Stimulated activated CD4-positive, alpha-beta T cell treated with anti-CD3 and anti-CD28 coated beads, Interleukin-4, amount 100 ng/mL, for 1 hour (primary cell): ENCODE measurements around the gene TTN.
"Not testable (repeated sequence)": the region's sequence is repeated elsewhere in the genome, so short reads cannot be mapped to it uniquely, and the experiment has no call there.

Source experiments
- DNase-seq: peaks from one replicate; pipeline ENCODE4 v3.0.0-alpha.2; 2020

Gene TTN

DNA sequence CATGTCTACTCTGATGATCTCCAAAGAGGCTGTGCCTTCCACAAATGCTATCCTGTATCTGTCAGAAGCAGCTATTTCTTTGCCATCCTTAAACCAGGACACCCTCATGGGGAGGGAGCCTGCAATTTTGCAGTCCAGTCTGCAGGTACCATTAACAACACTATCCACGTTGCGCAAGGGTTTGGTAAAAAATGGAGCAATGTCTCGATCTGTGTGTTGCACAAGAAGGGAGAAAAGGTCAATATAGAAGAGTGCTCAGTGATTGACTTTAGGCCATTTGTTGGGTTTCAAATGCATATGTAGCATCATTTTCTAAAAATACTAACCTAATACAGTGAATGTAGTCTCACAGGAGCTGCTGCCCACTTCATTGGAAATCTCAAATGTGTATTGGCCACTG lies 74.3 kb downstream of the TTN start:
- DNase-seq = no peak

DNA sequence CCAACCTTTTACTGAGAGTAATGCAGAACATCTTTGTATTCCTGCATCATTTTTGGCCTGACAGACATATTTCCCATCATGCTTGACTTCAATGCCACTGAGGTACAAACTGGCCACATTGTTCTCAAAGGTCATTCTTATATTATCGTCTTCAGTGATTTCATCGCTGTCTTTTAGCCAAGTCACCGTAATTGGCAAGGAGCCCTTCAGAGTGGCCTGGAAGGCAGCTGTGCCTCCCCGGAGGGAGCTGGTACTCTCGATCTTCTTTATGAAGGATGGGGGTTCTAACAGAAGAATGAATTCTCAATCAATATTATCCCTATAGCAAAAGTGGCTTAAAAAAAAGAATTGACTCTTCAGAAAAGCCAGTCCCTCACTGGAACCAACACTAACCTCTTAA lies 75.9 kb downstream of the TTN start:
- DNase-seq = no peak

DNA sequence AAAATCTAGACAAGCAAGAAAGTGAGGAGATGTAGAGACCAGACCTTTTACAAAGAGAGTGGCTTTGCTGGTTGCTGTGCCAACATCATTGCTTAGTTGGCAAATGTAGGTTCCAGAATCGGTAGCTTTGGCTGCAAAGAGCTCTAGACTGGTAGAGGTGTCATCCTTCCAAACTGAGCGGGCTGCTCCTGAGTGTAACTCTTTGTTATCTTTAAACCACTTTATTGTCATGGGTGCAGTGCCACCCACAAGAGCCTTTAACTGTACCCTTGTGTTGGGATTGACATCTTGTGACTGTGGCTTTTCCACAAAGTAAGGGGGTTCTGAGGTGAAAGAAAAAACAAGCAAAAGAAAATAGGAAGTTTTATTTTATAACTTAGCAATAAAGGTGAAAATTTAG lies 77.2 kb downstream of the TTN start:
- no peak for DNase-seq

DNA sequence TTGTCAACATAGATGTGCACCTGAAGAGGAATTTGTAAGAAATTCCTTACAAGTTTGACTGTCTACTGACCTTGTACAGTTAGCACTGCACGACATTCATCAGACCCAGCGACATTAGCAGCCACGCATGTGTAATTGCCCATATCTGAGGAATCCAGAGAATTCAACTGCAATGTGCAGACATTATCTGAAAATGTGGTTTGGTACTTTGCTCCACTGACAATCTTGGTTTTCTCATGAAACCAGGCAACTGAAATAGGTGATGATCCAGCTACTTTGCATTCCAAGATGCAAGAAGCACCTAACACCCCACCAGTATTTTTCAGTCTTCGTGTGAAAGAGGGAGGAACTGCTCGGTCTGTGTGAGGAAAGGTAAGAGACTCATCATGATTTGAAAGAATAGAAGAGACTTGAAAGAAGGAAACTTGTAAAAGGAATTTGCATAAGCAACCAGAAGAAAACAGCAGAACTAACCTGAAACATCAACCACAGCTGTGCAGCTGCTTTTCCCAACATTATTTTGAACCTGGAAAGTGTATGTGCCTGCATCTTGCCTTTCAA lies 83.4 kb downstream of the TTN start:
- no peak for DNase-seq

DNA sequence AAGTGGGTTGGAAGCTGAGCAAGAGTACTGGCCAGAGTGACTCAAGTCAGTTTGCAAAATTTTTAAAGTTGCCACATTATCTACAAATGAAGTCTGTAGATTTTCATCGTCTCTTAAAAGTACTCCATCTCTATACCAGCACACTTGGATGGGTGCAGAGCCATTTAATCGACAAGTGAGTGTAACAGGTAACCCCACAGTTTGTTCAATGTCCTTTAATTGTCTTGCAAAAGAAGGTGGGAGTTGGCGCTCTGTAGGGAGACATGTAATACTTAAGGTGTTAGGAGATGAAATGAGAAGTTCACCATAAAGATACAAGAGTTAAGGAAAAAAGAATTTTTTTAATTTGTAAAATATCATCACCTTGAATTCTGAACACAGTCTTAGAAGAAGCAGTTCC lies 84.9 kb downstream of the TTN start:
- no peak for DNase-seq

DNA sequence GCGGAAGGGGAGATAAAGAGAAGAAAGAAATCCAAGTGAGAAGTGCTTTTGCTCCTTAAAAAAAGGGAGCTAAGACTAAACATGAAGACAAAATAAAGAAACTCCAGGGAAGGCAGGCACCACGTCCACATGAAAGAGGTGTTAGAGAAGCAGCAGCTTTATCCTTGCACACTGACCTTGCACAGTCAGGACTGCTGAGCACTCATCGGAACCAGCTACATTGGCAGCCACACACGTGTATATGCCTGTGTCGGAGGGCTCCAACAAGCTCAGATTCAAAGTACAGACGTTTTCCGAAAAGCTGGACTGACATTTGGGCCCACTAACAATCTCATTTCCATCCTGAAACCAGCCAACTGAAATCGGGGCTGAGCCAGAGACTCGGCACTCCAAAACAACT lies 88.2 kb downstream of the TTN start:
- DNase-seq = no peak

DNA sequence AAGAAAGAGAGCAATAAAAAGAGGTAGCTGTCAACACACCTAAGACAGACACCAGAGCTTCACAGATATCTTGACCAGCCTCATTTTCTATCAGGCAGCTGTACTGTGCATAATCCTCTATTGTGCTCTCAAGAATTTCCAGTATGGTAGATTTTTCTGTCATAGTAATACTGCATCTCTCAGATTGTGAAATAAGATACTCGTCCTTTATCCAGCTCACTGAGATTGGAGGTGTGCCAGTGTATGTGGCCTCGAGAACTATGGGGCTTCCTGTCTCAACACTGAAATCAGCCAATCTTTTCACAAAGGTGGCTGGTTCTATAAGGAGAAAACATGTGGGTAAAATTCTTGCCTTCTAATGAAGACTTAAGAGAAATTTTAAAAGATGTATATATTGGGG lies 88.9 kb downstream of the TTN start:
- no peak for DNase-seq

DNA sequence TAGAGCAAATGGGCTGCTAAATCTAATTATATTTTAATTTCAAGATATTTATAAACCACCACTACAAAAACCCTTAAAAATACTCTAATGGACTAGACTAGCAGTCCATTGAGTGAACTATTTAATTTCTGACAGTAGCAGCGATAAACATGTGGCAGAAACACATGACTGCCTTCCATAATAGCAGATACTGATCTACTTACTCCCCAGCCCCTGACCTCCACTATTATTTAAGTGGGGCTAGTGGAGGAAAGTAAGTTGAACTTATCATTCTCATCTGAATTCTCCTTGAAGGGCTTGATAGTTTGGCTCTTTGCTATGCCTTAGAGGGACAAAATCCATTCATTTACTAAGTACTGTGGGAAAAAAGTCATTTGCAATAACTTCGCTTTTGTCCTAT lies 90.8 kb downstream of the TTN start:
- DNase-seq = no peak

DNA sequence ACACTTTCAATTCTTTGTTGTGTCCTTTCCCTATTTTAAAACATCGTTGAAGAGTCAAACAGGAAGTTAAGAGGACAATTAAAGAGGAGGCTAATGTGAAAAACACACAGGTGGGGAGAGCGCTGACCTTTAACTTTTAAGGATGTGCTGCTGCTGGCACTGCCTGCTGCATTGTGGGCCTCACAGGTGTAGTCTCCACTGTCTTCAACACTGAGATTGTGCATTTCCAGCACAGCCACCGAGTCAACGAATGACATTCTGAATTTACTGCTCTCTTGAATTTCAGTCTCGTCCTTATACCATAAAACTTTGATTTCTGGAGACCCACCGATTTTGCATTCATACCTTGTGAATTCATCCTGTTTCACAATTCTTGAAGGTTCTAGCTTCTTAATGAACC lies 91.9 kb downstream of the TTN start:
- DNase-seq = no peak

DNA sequence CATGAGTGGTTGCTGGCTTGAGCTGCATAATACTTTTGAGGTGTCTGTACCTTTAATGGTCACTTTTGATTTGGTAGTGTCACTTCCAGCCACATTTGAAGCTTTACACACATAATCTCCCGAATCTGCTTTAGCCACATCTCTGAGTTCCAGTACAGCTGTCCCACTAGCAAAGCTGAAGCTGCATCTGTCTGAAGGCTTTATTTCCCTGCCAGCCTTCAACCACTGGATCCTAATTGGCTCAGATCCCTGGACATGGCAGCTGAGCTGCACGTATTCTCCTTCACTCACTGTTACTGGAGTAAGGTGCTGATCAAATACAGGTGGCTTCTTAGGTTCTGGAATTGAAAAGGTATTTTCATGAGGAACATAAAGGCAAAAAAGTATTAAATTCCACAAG lies 99.7 kb downstream of the TTN start:
- no peak for DNase-seq

DNA sequence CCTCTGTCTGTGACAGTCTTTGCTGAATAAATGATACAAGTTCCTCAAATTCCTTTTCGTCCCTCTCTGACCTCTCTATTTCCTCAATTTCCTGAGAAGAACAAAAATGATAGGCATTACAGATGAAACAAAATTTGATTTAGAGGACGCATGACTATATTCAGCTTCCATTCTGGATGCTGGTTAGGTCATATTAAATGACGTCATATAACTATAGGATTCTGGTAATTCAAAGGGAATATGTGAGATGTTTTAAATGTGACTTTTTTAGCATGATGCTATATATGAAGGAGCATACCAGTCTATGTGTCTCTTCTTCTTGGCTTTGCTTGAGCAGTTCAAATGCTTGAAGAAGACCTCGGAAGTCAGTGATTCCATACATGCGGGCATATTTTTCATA lies 102.3 kb downstream of the TTN start:
- no peak for DNase-seq

DNA sequence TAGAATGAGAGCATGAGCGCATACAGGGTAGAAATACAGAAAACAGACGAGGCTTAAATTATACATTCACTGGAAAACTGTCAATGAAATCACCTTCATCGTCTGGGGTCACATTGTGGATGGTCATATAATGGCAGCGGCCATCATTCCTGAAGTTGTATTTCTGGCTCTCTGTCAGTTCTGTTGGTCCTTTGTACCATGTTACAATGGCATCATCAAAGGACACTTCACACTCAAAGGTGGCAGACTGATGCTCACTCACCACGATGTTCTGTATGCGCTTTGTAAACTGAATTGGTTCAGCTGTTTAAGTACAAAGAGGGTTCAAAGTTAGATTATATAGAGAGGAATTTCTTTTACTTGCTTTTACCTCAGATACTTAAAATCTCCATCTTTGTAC lies 104.9 kb downstream of the TTN start:
- DNase-seq = no peak

DNA sequence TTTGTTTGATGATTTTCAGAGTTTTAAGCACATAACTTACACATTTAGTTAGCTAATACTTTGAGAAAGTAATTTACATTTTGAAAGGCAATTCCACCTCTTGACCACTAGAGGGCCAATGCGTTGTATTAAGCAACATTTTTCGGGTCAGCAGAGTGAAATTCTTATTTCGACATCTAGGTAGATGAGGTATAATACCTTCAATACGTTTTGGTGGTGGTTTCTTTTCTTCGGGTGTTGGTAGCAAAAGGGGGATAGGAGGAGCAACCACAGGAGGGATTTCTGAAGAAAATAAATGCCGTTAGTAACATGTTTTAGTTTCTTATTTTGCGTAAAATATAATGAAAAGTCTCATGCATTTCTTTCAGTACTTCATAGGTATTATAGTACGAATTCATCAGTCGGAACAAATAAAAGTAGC lies 106.3 kb downstream of the TTN start:
- DNase-seq = no peak

DNA sequence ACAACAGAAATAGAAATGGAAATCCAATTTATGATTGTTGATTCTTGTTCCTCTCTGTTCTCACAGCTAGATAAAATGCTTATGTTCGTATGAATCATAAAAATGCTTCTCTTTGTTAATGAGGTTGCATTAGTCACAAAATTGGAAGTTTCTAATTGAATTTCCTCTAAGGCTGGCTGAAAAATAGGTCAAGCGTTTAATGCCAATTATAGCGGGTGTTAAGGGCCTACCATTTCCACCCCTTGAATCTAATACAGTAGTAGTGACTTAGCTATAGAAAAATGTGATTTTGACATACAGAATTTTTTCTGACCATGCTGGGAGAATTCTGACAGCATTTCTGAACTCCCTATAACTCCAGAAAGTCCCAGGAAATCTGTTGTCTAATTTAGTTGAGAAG lies 107.1 kb downstream of the TTN start:
- no peak for DNase-seq

DNA sequence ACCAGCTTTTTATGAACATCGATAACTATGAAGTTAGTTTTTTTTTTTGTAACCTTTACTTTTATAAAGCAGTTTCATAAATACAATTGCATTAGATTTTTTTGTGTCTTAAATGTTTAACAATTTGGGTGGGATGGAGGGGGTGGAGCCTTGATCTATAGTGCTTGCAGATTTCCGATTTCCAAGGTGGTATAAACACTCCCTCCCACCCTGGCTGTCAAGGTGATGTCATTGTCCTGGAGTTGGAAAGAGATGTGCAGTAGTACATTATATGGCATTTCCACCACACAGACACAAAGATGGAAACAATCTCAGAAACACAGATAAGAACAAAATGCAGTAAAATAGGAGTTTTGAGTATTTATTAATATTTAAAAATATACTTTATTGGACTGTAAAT lies 114.4 kb downstream of the TTN start:
- no peak for DNase-seq

DNA sequence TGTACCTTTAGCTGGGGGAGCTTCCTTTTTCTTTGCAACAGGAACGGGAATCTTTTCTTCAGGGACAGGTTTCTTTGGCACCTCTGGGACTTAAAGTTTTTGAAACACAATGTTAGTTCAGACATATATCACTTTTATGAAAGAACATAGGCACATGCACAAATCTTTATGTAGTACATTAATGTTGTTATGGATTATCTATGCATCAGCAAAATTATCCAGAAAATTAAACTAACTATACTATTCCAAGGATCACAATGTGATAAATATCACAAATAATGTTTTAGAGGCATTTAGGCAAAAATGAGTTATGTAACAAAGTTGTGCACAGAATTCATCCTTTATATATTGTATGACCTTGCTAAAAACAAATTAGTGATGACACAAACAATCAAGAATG lies 117.4 kb downstream of the TTN start:
- no peak for DNase-seq

DNA sequence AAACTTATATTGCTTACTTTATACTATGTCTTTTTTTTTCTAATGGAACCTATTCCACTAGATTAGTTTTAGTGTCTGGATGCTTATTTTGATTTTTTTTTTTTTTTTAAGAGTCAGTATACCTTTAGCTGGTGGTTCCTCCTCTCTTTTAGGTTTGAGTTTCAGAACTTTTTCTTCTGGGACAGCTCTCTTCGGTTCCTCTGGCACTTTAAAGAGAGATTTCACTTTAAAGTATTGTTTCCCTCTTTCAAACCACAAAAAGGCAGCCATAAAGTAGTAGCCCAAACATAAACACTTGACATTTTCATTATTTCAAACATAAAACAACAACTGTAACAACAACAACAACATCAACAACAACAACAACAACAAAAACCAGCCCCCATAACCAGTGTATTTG lies 123.3 kb downstream of the TTN start:
- no peak for DNase-seq

DNA sequence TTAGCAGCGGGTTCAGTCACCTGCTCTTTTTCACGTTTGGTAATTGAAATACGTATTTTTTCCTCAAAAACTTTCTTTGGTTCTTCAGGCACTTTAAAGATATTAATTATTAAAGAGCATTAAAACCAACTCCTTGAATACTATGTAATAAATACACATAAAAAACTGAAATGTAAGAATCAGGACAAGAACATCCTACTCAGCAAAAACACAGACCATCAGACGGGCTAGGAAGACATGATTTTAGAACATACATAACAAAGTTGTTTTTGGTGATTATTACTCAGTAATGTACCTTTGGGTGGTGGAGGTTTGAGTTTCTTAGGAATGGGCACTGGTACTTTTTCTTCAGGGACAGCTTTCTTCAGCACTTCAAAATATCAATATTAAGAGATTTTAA lies 126.1 kb downstream of the TTN start:
- DNase-seq = no peak

DNA sequence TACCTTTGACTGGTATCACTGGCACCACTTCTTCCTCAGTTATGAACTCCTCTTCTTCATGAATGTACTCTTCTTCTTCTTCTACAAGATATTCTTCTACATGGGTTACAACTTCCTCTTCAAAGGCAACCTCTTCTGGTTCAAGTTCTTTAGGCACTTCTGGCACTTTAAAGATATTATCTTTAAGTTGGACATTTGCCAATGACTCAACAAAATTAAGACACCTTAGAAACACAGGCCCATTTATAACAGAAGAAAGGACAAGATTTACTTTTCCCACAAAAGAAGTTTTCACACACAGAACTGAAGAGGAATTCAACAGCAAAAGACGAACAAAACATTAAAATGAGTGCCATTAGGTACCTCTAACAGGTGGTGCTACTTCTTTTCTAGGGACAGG lies 127.3 kb downstream of the TTN start:
- DNase-seq = no peak

DNA sequence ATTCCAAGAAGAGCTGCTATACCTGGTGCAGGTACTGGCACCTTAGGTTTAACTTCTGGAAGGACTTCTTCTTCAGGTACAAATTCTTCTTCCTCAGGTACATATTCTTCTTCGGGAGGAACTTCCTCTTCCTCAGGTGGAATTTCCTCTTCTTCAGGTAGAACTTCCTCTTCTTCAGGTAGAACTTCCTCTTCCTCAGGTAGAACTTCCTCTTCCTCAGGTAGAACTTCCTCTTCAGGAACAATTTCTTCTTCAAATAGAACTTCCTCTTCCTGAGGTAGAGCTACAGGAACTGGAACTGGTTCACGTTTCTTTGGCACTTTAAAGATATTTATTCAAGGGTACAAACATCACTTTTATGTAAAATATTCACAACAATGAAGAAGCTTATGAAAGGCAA lies 129.6 kb downstream of the TTN start:
- no peak for DNase-seq

DNA sequence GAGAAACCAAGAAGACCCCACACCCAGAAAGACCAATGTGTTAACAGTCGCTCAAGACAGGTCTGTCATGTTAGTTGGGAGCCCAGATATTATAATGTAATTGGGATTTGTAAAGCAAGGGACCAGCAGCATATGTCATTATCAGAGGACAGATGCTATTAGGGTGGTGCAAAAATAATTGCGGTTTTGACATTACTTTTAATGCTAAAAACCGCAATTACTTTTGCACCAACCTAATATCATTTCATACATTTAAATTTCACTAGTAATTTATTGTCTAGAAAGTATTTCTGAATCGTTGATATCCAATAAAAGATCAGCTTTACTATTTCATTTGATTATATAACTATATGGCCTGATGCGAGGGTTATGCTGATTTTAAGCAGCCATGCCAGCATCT lies 131.2 kb downstream of the TTN start:
- no peak for DNase-seq

DNA sequence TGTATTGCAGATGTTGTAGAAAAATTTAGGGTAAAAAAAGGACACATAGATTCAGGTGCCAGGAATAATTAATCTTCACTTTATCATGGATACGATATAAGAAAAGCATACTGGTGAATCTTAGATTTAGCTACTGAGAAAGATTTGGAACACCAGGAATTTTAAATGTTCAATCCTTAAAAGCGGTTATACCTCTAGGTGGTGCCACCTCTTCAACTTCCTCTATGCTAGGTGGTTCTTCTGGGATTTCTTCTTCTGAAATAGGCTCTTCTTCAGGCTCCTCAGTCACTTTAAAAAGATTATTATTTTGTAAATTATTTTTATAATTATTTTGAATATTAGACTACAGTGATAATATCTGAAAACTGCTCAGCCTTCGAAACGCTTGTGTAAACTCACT lies 133.1 kb downstream of the TTN start:
- DNase-seq = no peak

DNA sequence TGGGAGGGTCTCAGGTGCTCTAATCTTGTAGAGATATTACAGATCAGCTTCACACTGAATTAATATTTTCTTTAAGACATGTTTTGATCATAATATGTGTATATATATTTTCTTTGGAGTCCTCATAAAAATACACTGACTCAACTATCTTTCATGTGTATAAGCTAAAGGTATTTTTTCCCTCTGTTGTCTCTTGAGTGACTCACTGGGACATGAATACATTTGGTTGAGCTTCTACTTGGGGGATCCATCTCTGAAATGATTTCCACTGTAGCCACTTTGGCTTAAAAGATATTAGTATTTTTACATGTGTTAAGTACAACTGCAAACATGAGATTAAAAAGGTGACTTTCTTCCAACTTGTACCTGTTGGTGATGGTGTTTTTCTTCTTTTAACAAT lies 140.8 kb downstream of the TTN start:
- DNase-seq = no peak

DNA sequence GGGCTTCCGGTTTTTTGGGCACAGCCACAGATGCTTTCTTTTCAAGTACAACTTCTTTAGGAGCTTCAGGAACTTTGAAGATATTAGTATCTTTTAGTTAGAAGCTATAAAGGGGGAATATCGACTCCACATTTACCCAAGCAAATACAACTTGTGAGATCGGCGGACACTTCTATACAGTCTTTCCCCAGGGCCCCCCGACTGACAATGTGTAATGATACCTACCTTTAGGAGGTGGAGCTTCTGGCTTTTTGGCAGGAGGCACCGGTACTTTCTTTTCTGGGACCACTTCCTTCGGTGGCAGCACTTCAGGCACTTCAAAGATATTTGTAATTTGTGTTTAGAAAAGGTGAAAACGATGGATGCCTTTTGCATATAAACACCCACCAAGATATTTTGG lies 148.7 kb downstream of the TTN start:
- not testable (repeated sequence) for DNase-seq

DNA sequence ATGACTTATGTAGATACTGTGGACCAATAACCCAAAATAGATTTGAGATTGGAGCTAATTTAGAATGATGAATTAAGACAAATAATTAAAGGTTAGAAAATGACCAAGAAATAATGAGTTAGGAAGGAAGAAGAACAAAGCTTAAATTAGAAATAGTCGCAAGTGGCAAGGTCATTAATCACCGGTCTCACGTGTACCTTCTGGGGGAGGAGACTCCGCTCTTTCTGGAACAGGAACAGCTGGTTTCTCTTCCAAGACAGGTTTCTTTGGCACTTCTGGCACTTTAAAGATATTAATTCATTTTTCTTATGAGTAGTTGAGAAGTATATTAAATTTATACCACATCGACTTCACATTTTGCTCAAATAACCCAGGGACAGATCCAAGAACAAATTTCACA lies 156.7 kb downstream of the TTN start:
- DNase-seq = no peak

DNA sequence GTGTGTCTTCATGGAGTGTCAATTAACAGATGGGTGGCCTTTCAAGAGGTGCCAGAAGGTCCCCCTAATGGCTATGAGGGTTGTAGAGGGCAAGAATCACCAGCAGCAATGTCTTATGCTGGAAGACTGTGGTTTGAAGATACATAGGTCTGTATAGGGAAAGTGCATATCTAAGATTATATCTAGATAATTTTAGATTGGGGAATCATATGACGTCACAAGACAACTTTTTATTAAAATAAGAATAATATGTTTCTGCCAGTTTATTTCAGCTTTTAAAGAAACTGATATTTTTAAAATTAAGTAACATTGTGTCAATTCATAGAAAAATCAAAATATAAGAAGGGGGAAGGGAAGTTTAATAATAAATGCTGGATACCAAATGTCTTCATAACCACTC lies 162.3 kb downstream of the TTN start:
- DNase-seq = no peak
